Rectal smooth muscle tissue (tissue), 1 donor: Measurements from ENCODE around the gene RFX1.
"Not testable (repeated sequence)": the region's sequence is repeated elsewhere in the genome, so short reads cannot be mapped to it uniquely, and the experiment has no call there.

ENCODE experiments used
- H3K27ac ChIP-seq: one replicate; pipeline ENCODE4 v1.7.0; 2013; ENCODE audit warnings: low read depth, low read length, inconsistent platforms
- H3K27me3 ChIP-seq: one replicate; pipeline ENCODE4 v1.7.0; 2013; ENCODE audit warnings: low read length; ENCODE audit not compliant: control insufficient read depth, insufficient read depth
- H3K36me3 ChIP-seq: one replicate; pipeline ENCODE4 v1.7.0; 2013; ENCODE audit warnings: low read length; ENCODE audit not compliant: control insufficient read depth, insufficient read depth
- H3K4me1 ChIP-seq: one replicate; pipeline ENCODE4 v1.7.0; 2013; ENCODE audit warnings: low read length; ENCODE audit not compliant: control insufficient read depth, insufficient read depth
- H3K4me3 ChIP-seq: one replicate; pipeline ENCODE4 v1.7.0; 2013; ENCODE audit warnings: low read length
- H3K9ac ChIP-seq: one replicate; pipeline ENCODE4 v1.7.0; 2013; ENCODE audit warnings: low read length

RFX1 gene

GRCh38 chr19:14022469-14022868 is 16.3 kb upstream of the RFX1 start:
- Histone ChIP-seq H3K36me3 (no peaks in the 10 kb centered on the region), H3K4me1 (no peaks in the 10 kb centered on the region), H3K27me3 (no peaks in the 10 kb centered on the region), H3K9ac (no peak overlapping the region), H3K27ac (no peak overlapping the region), H3K4me3 (no peak overlapping the region)

DNA sequence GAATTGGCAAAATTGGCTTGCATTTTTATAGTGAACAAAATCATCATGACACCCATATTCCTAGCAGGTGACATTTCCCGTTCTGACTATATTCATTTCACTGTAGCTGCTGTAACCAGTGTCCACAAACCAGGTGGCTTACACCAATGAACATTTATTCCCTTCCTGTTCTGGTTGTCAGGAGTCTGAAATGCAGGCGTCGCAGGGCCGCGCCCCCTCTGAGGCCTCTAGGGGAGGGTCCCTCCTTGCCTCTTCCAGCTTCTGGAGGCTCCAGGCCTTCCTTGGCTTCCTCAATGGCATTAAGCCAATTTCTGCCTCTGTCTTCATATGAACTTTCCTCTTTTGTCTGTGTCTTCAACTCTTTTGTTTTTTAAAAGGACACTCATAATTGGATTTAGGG is 15.4 kb upstream of the RFX1 start:
- Histone ChIP-seq H3K4me1 (no peaks in the 10 kb centered on the region), H3K4me3 (no peak overlapping the region)

DNA sequence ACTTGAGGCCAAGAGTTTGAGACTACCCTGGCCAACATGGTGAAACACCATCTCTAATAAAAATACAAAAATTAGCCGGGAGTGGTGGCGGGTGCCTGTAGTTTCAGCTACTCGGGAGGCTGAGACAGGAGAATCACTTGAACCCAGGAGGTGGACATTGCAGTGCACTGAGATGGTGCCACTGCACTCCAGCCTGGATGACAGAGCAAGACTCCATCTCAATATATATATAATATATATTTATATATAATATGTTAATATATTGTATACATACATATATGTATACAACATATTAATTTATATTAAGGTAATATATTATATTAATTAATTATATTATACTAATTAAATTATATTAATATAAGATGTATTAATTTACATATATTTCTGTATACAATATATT is 13.6 kb upstream of the RFX1 start:
- H3K4me1 ChIP-seq, H3K4me3 ChIP-seq, H3K9ac ChIP-seq: not testable (repeated sequence)

More for the DNA sequence above, 15.4 kb upstream of the RFX1 start:
- Histone ChIP-seq H3K36me3 (no peaks in the 10 kb centered on the region), H3K9ac (no peak overlapping the region), H3K27me3 (no peaks in the 10 kb centered on the region), H3K27ac (no peak overlapping the region)

DNA sequence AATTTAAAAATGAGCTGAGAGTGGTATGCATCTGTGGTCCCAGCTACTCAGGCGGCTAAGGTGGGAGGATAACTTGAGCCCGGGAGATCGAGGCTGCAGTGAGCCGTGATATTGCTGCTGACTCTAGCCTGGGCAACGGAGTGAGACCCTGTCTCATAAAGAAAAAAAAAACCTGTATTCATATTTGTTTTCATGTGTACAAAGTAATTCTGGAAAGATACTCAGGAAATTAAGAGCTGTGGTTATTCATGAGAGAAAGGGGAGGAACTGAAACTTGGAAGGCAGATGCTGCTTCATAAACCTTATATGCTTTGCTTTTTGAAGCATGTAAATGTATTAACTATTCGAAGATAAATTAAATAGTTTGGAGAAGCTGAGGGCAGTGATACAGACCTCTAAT is 13.0 kb upstream of the RFX1 start:
- H3K27ac ChIP-seq, result no peak overlapping the region
- H3K4me1 ChIP-seq, result no peaks in the 10 kb centered on the region
- H3K4me3 ChIP-seq, result no peak overlapping the region
- no peaks in the 10 kb centered on the region for H3K36me3 ChIP-seq
- H3K27me3 ChIP-seq, result no peaks in the 10 kb centered on the region
- no peak overlapping the region for H3K9ac ChIP-seq

More for the DNA sequence above, 13.6 kb upstream of the RFX1 start:
- H3K27ac ChIP-seq, H3K27me3 ChIP-seq, H3K36me3 ChIP-seq: not testable (repeated sequence)

DNA sequence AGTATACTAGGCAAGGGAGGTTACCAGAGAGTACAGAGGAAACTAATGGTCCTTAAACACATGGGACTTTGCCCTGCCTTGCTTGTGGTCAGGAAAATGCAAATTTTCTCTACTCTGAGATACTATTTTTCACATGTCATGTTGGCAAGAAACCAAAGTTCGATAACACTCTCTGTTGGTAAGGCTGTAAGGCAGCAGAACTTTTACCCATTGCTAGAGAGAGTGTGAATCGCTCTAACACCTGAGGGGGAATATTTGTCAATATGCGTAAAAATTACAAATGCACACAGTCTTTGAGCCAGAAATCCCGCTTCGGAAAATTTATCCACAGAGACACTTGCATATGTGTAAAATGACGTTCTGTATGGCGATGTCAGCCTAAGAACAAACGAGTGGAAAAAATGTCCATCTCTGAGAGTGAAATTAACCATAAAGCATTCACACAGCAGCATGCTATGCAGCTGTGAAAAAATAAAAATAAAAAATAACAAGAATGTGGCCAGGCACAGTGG is 9.5 kb upstream of the RFX1 start:
- Histone ChIP-seq H3K4me1 (no peaks in the 10 kb centered on the region), H3K36me3 (no peaks in the 10 kb centered on the region), H3K27me3 (no peaks in the 10 kb centered on the region), H3K4me3 (no peak overlapping the region), H3K27ac (no peak overlapping the region), H3K9ac (no peak overlapping the region)

DNA sequence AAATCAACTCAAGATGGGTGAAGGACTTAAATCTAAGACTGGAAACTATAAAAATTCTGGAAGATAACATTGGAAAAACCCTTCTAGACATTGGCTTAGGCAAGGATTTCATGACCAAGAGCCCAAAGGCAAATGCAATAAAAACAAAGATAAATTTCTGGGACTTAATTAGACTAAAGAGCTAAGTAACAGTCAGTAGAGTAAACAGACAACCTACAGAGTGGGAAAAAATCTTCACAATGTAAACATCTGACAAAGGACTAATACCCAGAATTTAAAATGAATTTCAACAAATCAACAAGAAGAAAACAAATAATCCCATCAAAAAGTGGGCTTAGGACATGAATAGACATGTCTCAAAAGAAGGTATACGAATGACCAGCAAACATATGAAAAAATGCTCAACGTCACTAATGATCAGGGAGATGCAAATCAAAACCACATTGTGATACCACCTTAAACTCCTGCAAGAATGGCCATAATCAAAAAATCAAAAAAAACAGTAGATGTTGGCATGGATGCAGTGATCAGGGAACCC is 6.3 kb upstream of the RFX1 start:
- Histone ChIP-seq H3K4me1 (no peaks in the 10 kb centered on the region), H3K4me3 (no peak overlapping the region), H3K27ac (no peak overlapping the region), H3K9ac (no peak overlapping the region), H3K36me3 (no peaks in the 10 kb centered on the region), H3K27me3 (no peaks in the 10 kb centered on the region)

- H3K4me3 ChIP-seq, result peak overlapping the region; percentile 93
- H3K27me3 ChIP-seq, result no peaks in the 10 kb centered on the region
- peak overlapping the region; percentile 99 for H3K27ac ChIP-seq
- no peaks in the 10 kb centered on the region for H3K36me3 ChIP-seq
- peaks cover 2% of the 10 kb centered on the region for H3K4me1 ChIP-seq
- peak overlapping the region; percentile 98 for H3K9ac ChIP-seq
These were observed 844 bp upstream of the RFX1 start for GRCh38 chr19:14006766-14007562.

- Histone ChIP-seq H3K4me3 (peak overlapping the region; percentile 59), H3K4me1 (peaks cover 2% of the 10 kb centered on the region), H3K27me3 (no peaks in the 10 kb centered on the region), H3K27ac (peak overlapping the region; percentile 99), H3K36me3 (no peaks in the 10 kb centered on the region), H3K9ac (no peak overlapping the region)
These were observed 603 bp downstream of the RFX1 start for GRCh38 chr19:14005349-14006084.

GRCh38 chr19:14004619-14005348 is 1.3 kb downstream of the RFX1 start:
- Histone ChIP-seq H3K4me3 (peak overlapping the region; percentile 11), H3K27me3 (no peaks in the 10 kb centered on the region), H3K4me1 (peaks cover 2% of the 10 kb centered on the region), H3K27ac (peak overlapping the region; percentile 99), H3K9ac (no peak overlapping the region), H3K36me3 (no peaks in the 10 kb centered on the region)

DNA sequence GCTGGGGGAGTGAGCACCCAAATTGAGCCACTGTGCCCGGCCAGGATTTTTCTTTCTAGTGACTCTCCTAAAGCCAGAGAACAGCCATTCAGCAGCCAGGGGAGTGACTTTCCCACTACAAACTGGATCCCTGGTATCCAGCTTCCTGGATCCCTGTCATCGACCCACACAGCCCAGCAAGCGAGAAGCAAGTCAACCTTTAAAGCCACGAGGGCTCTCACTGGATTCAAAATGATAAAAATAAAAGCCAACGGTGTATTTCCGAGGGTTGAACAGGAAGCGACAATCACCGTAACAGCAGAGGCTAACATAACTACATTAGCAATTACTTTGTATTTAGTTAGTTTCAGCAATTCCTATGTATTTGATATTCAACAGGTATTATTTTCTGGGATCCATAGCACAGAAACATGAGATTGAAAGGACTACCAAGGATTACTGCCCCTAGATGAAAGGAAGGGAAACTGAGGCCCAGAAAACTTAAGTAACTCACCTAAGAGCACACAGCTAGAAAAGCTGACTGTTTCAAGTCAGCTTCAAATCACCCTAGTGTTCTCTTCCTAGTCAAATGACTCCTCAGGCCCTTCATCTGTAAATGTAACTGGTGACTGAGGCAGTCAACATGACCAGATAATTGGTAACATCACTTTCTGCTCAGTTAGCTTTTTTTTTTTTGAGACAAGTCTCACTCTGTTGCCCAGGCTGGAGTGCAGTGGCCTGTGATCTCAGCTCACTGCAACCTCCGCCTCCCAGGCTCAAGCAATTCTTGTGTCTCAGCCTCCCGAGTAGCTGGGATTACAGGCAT is 2.7 kb downstream of the RFX1 start:
- Histone ChIP-seq H3K4me3 (no peak overlapping the region), H3K36me3 (no peaks in the 10 kb centered on the region), H3K9ac (no peak overlapping the region), H3K27ac (peak overlapping the region; percentile 38), H3K27me3 (no peaks in the 10 kb centered on the region), H3K4me1 (peaks cover 2% of the 10 kb centered on the region)

DNA sequence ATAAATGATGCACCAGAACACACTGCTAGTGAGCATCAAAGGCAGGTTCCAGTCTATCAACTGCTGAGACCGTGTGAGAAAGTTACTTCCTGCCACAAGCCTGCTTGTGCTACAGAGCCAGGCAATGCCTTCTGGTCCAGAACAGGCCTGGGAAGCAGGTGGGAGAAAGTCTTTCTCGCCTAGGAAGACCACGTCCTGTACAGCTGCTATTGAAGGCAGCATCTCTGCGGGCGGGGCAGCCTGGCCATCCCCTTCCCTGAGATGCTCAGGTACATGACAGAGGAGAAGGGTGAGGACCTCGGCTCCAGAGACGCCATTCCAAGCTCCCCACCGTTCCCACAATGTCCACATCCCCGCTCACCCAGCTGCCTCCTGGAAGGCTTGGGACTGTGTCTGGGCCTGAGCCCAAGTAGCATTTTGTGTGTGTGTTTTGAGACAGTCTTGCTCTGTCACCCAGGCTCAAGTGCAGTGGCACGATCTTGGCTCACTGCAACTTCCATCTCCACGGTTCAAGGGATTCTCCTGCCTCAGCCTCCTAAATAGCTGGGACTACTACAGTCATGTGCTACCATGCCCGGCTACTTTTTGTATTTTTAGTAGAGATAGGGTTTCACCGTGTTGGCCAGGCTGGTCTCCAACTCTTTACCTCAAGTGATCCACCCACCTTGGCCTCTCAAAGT is 3.4 kb downstream of the RFX1 start:
- H3K4me3 ChIP-seq, result no peak overlapping the region
- H3K27ac ChIP-seq, result no peak overlapping the region
- no peaks in the 10 kb centered on the region for H3K27me3 ChIP-seq
- H3K4me1 ChIP-seq, result peaks cover 2% of the 10 kb centered on the region
- H3K9ac ChIP-seq, result no peak overlapping the region
- no peaks in the 10 kb centered on the region for H3K36me3 ChIP-seq
